H1 (cell line): Measurements from ENCODE around the gene DBP. TPM values are rescaled to one million over a fixed set of nuclear protein-coding genes. Genes with fewer than 3 reads are reported as not detected.

Source experiments
- CTCF ChIA-PET: fragments of 300-600 bp; sonication (Branson Sonifier 250); formaldehyde crosslinking; loops from one replicate; lab custom pipeline; 2021; ENCODE audit not compliant: partially characterized antibody; lab: Charles Lee
- POLR2A ChIA-PET: fragments of 300-600 bp; sonication (Branson Sonifier 250); formaldehyde crosslinking; loops from one replicate; lab custom pipeline; 2021; ENCODE audit warnings: inconsistent platforms; ENCODE audit not compliant: partially characterized antibody; lab: Charles Lee
- DNase-seq, 2 experiments: peaks; one replicate each; pipeline versions ENCODE4 v3.0.0 to v3.0.0-alpha.2; 2010 to 2022; ENCODE audit warnings: low spot score in 2 of 2, low read depth in 1 of 2, mixed read lengths in 1 of 2
- FAIRE-seq: peaks from 2 replicates; lab custom pipeline; 2011; peaks lifted over from hg19 to GRCh38; lab: Jason Lieb, UNC
- H2AFZ ChIP-seq: 2 replicates; pipeline ENCODE4 v1.8.1; 2012; ENCODE audit warnings: low read length, inconsistent platforms
- H2AK5ac ChIP-seq: 2 replicates; pipeline ENCODE4 v1.6.1; 2013; ENCODE audit warnings: low read depth, low read length
- H2BK120ac ChIP-seq: replicated peaks from 2 replicates; pipeline ENCODE3; 2013; ENCODE audit warnings: low read depth, low read length, inconsistent platforms
- H2BK12ac ChIP-seq: 2 replicates; pipeline ENCODE4 v1.6.1; 2013; ENCODE audit warnings: low read depth, low read length
- H2BK15ac ChIP-seq: 2 replicates; pipeline ENCODE4 v1.6.1; 2013; ENCODE audit warnings: low read length
- H2BK20ac ChIP-seq: 2 replicates; pipeline ENCODE4 v1.6.1; 2013; ENCODE audit warnings: low read length
- H2BK5ac ChIP-seq: 2 replicates; pipeline ENCODE4 v1.6.1; 2013; ENCODE audit warnings: low read depth, low read length
- H3K14ac ChIP-seq: 2 replicates; pipeline ENCODE4 v1.6.1; 2013; ENCODE audit warnings: inconsistent platforms; ENCODE audit not compliant: insufficient read length
- H3K18ac ChIP-seq: 2 replicates; pipeline ENCODE4 v1.6.1; 2013; ENCODE audit warnings: low read length; ENCODE audit errors: extremely low read depth
- H3K23ac ChIP-seq: 2 replicates; pipeline ENCODE4 v1.6.1; 2013; ENCODE audit warnings: inconsistent platforms; ENCODE audit not compliant: insufficient read length
- H3K23me2 ChIP-seq: 2 replicates; pipeline ENCODE4 v1.6.1; 2013; ENCODE audit warnings: low read depth, low read length
- H3K27ac ChIP-seq: 2 replicates; pipeline ENCODE4 v1.6.1; 2011; ENCODE audit warnings: low read depth, low read length, inconsistent platforms
- H3K27me3 ChIP-seq, 4 experiments: replicated peaks in 1 of 4; 1 replicate in 1 of 4; 2 replicates in 3 of 4; pipeline versions ENCODE4 v1.6.1 to v1.8.1; 2011 to 2013; ENCODE audit warnings: low read length in 3 of 4, mild to moderate bottlenecking in 3 of 4, inconsistent platforms in 2 of 4, mixed read lengths in 2 of 4, moderate library complexity in 1 of 4; ENCODE audit not compliant: control insufficient read depth in 3 of 4, insufficient read depth in 3 of 4; ENCODE audit errors: extremely low read depth in 1 of 4
- H3K36me3 ChIP-seq, 4 experiments: 2 replicates each; pipeline versions ENCODE4 v1.6.1 to v1.8.1; 2011 to 2013; ENCODE audit warnings: mild to moderate bottlenecking in 4 of 4, low read length in 3 of 4, moderate library complexity in 2 of 4, control low read depth in 1 of 4, inconsistent platforms in 1 of 4; ENCODE audit not compliant: insufficient read depth in 4 of 4, control insufficient read depth in 2 of 4
- H3K4ac ChIP-seq: replicated peaks from 2 replicates; pipeline ENCODE3; 2013; ENCODE audit warnings: low read length, low read depth, mixed read lengths, inconsistent platforms; ENCODE audit not compliant: insufficient read length
- H3K4me1 ChIP-seq, 4 experiments: replicated peaks in 1 of 4; 1 replicate in 1 of 4; 2 replicates in 3 of 4; pipeline versions ENCODE4 v1.6.1 to v1.8.1; 2011 to 2013; ENCODE audit warnings: low read length in 3 of 4, inconsistent platforms in 2 of 4, mixed read lengths in 1 of 4; ENCODE audit not compliant: insufficient read depth in 4 of 4, control insufficient read depth in 3 of 4
- H3K4me2 ChIP-seq, 2 experiments: 2 replicates each; pipeline versions ENCODE4 v1.6.1 to v1.8.1; 2011 to 2013; ENCODE audit warnings: low read depth in 2 of 2, low read length in 2 of 2, control low read depth in 1 of 2, inconsistent platforms in 1 of 2, mild to moderate bottlenecking in 1 of 2; ENCODE audit not compliant: insufficient read depth in 1 of 2
- H3K4me3 ChIP-seq, 4 experiments: fragments of 200-600, 300-600 bp in 1 of 4; sonication (generic), shearing (Covaris generic), sonication (Bioruptor Twin) in 1 of 4; 2 replicates each; pipeline versions ENCODE4 v1.5.1 to v1.8.1; 2011 to 2016; ENCODE audit warnings: low read length in 4 of 4, low read depth in 3 of 4, control low read depth in 2 of 4, inconsistent platforms in 2 of 4, mild to moderate bottlenecking in 2 of 4, mixed read lengths in 1 of 4, moderate library complexity in 1 of 4; ENCODE audit not compliant: insufficient read depth in 2 of 4; ENCODE audit errors: extremely low read depth in 1 of 4
- H3K56ac ChIP-seq: replicated peaks from 2 replicates; pipeline ENCODE3; 2013; ENCODE audit warnings: low read depth, mild to moderate bottlenecking, mixed read lengths, low read length, inconsistent platforms; ENCODE audit not compliant: insufficient read length
- H3K79me1 ChIP-seq: 2 replicates; pipeline ENCODE4 v1.6.1; 2013; ENCODE audit warnings: low read depth, low read length, control low read depth
- H3K79me2 ChIP-seq, 2 experiments: 2 replicates each; pipeline versions ENCODE4 v1.6.1 to v1.8.1; 2012 to 2013; ENCODE audit warnings: low read length in 2 of 2, mild to moderate bottlenecking in 2 of 2, inconsistent platforms in 1 of 2; ENCODE audit not compliant: insufficient read depth in 2 of 2, control insufficient read depth in 1 of 2
- H3K9ac ChIP-seq, 4 experiments: replicated peaks in 1 of 4; 1 replicate in 1 of 4; 2 replicates in 3 of 4; pipeline versions ENCODE4 v1.6.1 to v1.8.1; 2011 to 2013; ENCODE audit warnings: low read depth in 3 of 4, low read length in 3 of 4, control low read depth in 2 of 4, mild to moderate bottlenecking in 2 of 4, moderate library complexity in 2 of 4, inconsistent platforms in 1 of 4; ENCODE audit errors: extremely low read depth in 1 of 4
- H3K9me3 ChIP-seq, 2 experiments: 2 replicates each; pipeline versions ENCODE4 v1.6.1 to v1.8.1; 2012 to 2013; ENCODE audit warnings: mild to moderate bottlenecking in 2 of 2, moderate library complexity in 2 of 2, control low read depth in 1 of 2, inconsistent platforms in 1 of 2, low read depth in 1 of 2, low read length in 1 of 2, mixed read lengths in 1 of 2; ENCODE audit not compliant: insufficient read depth in 2 of 2
- H4K20me1 ChIP-seq, 2 experiments: replicated peaks in 1 of 2; 2 replicates each; pipeline versions ENCODE3 to v1.8.1; 2011 to 2013; ENCODE audit warnings: inconsistent platforms in 2 of 2, low read length in 2 of 2, mild to moderate bottlenecking in 1 of 2; ENCODE audit not compliant: insufficient read depth in 2 of 2, control insufficient read depth in 1 of 2
- H4K5ac ChIP-seq: 2 replicates; pipeline ENCODE4 v1.6.1; 2013; ENCODE audit warnings: low read length, low read depth, mixed read lengths, inconsistent platforms; ENCODE audit not compliant: insufficient read length
- H4K8ac ChIP-seq: 2 replicates; pipeline ENCODE4 v1.8.0; 2013; ENCODE audit warnings: mild to moderate bottlenecking, moderate library complexity, low read length, inconsistent platforms; ENCODE audit not compliant: insufficient read depth; ENCODE audit errors: extremely low read depth
- H4K91ac ChIP-seq: replicated peaks from 2 replicates; pipeline ENCODE3; 2013; ENCODE audit warnings: low read length, mixed read lengths, inconsistent platforms; ENCODE audit not compliant: insufficient read length
- MAFK ChIP-seq: IDR thresholded peaks from 2 replicates; pipeline ENCODE4 v1.6.1; 2012; ENCODE audit warnings: low read depth, mild to moderate bottlenecking, improper control_type of control experiment, low read length
- SIN3A ChIP-seq, 2 experiments: IDR thresholded peaks in 1 of 2; conservative IDR thresholded peaks in 1 of 2; 2 replicates each; pipeline ENCODE4 v1.6.1; 2011 to 2012; ENCODE audit warnings: low read length in 2 of 2, improper control_type of control experiment in 1 of 2, low read depth in 1 of 2, mild to moderate bottlenecking in 1 of 2
- WGBS, 2 experiments: shearing (Covaris generic) in 1 of 2; methylation state at CpG; one replicate each; pipeline versions ENCODE4 v1.1.6 to v1.1.7; 2013 to 2015; ENCODE audit warnings: low lambda C conversion rate in 2 of 2, mixed read lengths in 2 of 2, inconsistent platforms in 1 of 2, low coverage in 1 of 2, missing lambda C conversion rate in 1 of 2; ENCODE audit not compliant: insufficient replicate concordance in 2 of 2, insufficient coverage in 1 of 2, insufficient read length in 1 of 2; ENCODE audit errors: extremely low coverage in 1 of 2, missing lambda C conversion rate in 1 of 2; 5-methylcytosine and 5-hydroxymethylcytosine counted together
- polyA plus RNA-seq, 7 experiments: library from polyadenylated mRNA; depleted of rRNA in 3 of 7; stranded (reverse) in 5 of 7; unstranded in 2 of 7; fragments of >200 nt in 5 of 7; fragments of 200-250 nt in 2 of 7; gene quantifications; 1 replicate in 5 of 7; 2 replicates in 1 of 7; 4 replicates in 1 of 7; pipeline versions ENCODE4 v1.2.1 to v1.2.3, GENCODE V29; 2011 to 2013; ENCODE audit warnings: missing spikeins in 2 of 7, mixed read lengths in 2 of 7
- total RNA-seq: library from RNA; stranded (reverse); fragmentation: NEBNext Ultra II Directional; extraction: Animal tissue kit (Norgen Biotek cat#: 25700); gene quantifications from 2 replicates; pipeline ENCODE4 v1.2.1, GENCODE V29; 2021

Gene DBP
- total and polyA plus RNA-seq, 2 of the 8 experiments (the other 6 are each of a cell fraction or from before 2014, with no cell fraction given) = 7.5 to 8.3 TPM

DNA sequence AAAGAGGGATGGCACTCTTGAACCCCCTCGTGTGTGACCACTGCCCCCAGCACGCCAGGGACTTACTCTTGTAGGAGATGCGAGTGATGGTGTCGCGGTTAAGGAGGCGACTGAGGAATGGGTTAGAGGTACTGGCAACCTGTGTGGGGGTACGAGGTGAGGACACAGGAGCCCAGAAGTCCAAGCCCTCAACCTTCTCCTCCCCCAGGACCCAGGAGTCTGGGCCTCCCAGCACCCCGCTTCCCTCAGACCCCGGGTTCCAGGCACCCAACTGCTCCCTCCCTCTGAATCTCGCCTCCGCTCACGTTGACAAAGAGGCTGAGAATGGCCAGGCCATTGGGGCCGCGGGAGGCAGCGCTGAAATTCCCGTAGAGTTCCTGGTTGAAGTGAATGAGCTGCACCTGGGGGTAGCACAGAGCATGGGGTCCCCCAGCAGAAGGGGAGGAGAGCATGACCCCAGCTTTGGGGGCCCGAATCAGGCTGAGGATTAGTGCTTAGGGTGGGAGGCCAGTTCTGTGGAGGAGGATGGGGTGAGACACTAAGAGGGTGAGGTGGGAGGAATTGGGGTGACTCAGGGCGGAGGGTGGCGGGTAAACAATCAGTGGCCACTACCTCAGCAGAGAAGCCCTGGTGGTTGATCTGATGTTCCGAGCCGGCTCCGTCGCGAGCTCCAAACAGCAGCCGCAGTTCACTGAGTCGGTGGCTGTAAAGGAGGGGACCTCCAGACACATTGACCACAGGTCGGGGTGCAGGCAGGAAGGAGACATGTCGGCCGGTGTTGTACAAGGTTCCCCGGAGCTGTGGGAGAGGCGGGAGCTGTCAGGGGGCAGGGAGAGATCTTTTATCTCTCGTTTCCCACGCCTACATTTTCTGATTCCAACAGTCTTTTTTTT is 2.5 kb upstream of the DBP start:
- H2AK5ac ChIP-seq = 0 out of 2 replicates have a peak overlapping the region, but pooled peaks have one; percentile 33
- peak overlapping the region; percentile 65 for H3K18ac ChIP-seq
- H2BK5ac ChIP-seq = peak overlapping the region; percentile 20; the same call in 1 of the 2 replicates
- H3K4me1 ChIP-seq = peaks cover 5 to 27% (median 16%) of the 10 kb centered on the region in 4 experiments
- 0 out of 2 replicates have a peak overlapping the region, but pooled peaks have one; percentile 3 for H3K27ac ChIP-seq
- peak overlapping the region; percentile 97 for H2BK12ac ChIP-seq
- H2BK120ac ChIP-seq = peak overlapping the region; percentile 5
- no peak overlapping the region; a peak in 1 of 8 replicates for H3K4me3 ChIP-seq
- 84% methylated on average over 23 of the region's 33 CpGs; no CpG with 5 or more reads in 1 of the 2 experiments for WGBS, 2 experiments
- no peak overlapping the region for H2BK15ac ChIP-seq
- no peaks in the 10 kb centered on the region for H3K79me1 ChIP-seq
- CTCF ChIA-PET = interaction anchor here (0.6 to 1.5 kb wide), 6 partner anchors 9 to 203 kb away, joined by 3 to 4 read pairs (median 3); no protein-coding TSS in a partner anchor
- peaks cover 0 to 11% of the 10 kb centered on the region in 2 experiments; a peak in 2 of 4 replicates for H3K79me2 ChIP-seq
- H3K27me3 ChIP-seq = peaks cover 0 to 2% (median 0%) of the 10 kb centered on the region in 4 experiments; a peak in 2 of 7 replicates
- peak overlapping the region; percentile 76 for H4K8ac ChIP-seq
- no peaks in the 10 kb centered on the region for H3K36me3 ChIP-seq
- H3K14ac ChIP-seq = no peak overlapping the region
- FAIRE-seq (no peak), DNase-seq (no peak)
- H3K4ac ChIP-seq = peak overlapping the region; percentile 63
- no peak overlapping the region for H3K9ac ChIP-seq
- no peaks in the 10 kb centered on the region for H3K9me3 ChIP-seq
- peak overlapping the region; percentile 11 for H4K5ac ChIP-seq
- H2AFZ ChIP-seq = no peak overlapping the region
- H3K4me2 ChIP-seq = peak overlapping the region in 1 of 2 experiments; percentile 94; a peak in 2 of 4 replicates
- H4K91ac ChIP-seq = peak overlapping the region; percentile 87
- POLR2A ChIA-PET = interaction anchor here (0.8 to 5.6 kb wide), 5 partner anchors 9 to 99 kb away, joined by 3 to 28 read pairs (median 4); partner anchors contain the start of genes FUT2, RPL18 and SPHK2
- H3K23ac ChIP-seq = no peak overlapping the region
- no peak for TF ChIP-seq SIN3A (conservative IDR thresholded peaks at IDR 0.05 in 1 of 2, IDR thresholded peaks at IDR 0.05 in 1 of 2; ENCODE audit: low read depth in 1 of 2, low read length in 2 of 2)
- TF ChIP-seq MAFK = no peak
- no peaks in the 10 kb centered on the region for H4K20me1 ChIP-seq
- H3K56ac ChIP-seq = peak overlapping the region; percentile 9
- peak overlapping the region; percentile 74; the same call in 1 of the 2 replicates for H2BK20ac ChIP-seq
- H3K23me2 ChIP-seq = peaks cover 23% of the 10 kb centered on the region
